Smooth muscle cell of the pulmonary artery (primary cell): ENCODE measurements around the gene SLC39A2. TPM values are rescaled to one million over a fixed set of nuclear protein-coding genes. Genes with fewer than 3 reads are reported as not detected.

Source experiments
- total RNA-seq: library from RNA; depleted of rRNA; stranded (reverse); fragments of >200 nt; gene quantifications from 2 replicates; pipeline ENCODE4 v1.2.3, GENCODE V29; 2014

SLC39A2 gene
- total RNA-seq: not detected in 2 replicates

GRCh38 chr14:20998674-20999366 is at the start of gene SLC39A2:
Gene SLC39A2, plus strand, starts transcription at chr14:20999293. Its CDS starts 154 bp downstream, at chr14:20999447.

DNA sequence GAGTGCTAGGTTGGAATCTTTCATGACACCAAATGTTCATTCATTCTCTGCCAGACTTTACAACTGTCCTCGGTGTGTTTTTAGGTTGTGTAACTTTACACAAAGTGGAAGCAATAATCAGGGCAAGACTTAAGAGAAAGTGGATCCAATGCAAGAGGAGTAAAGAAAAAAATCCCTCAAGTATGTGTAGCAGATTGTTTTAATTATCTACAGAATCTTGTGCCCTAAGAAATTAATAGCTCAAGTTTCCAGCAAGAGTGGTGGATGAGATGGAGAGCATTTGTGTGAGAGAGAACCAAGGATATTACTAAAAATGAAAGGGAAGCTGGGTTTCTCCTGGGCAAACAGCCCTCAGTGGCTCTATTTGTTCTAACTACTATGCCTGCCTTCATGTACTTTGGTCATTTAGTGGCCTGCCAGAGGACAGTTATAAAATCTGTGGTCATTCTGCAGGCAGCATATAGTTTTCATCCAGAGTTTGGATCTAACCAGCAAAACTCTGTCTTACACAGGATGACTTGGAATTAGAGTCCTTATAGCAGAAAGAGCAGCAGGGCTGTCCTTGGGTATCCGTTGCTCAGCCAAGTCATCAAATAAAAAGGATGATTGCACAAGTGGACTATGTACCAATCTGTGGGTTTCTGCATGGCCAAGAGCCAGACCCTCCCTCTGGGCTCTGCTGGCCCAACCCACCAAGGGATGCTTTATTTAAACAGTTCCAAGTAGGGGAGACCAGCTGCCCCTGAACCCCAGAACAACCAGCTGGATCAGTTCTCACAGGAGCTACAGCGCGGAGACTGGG is 44.2 kb upstream of the SLC39A2 start, which contains the start of gene RNASE2:
RNASE2 (plus strand) TSS at position 752 of the 802 bp plus-strand sequence. CDS start 285 bp downstream, outside the sequence.

GRCh38 chr14:20989787-20990600 is 9.1 kb upstream of the SLC39A2 start, which contains the start of gene METTL17:
Gene METTL17, plus strand, starts transcription at chr14:20989980. Its CDS starts 23 bp downstream, at chr14:20990003.

GRCh38 chr14:21024585-21025370 is 25.7 kb downstream of the SLC39A2 start, which contains the start of gene NDRG2:
Gene NDRG2, minus strand, starts transcription at chr14:21025061. Its CDS starts 1,746 bp downstream, at chr14:21023315.

DNA sequence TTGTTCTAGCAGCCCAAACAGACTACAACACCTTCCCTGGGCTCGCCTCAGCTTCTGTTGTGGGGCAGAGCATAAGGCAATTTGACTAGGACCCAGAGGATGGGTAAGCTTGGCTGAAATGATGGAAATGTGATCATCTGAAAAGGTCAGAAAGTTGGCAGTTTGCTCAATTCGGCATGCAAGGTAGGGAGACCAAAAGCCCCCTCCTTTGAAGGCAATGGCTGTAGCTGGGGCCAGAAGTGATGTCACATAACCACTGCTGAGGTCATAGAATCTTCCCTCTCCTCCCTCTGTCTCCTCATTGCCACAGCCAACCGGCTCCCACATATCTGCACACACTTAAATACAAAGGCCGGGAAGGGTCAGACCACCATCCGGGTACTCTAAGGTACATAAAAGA is 30.8 kb downstream of the SLC39A2 start, which contains the start of gene TPPP2:
TPPP2 (plus strand) TSS at position 301 of the 400 bp plus-strand sequence. CDS start 365 bp downstream, outside the sequence.

DNA sequence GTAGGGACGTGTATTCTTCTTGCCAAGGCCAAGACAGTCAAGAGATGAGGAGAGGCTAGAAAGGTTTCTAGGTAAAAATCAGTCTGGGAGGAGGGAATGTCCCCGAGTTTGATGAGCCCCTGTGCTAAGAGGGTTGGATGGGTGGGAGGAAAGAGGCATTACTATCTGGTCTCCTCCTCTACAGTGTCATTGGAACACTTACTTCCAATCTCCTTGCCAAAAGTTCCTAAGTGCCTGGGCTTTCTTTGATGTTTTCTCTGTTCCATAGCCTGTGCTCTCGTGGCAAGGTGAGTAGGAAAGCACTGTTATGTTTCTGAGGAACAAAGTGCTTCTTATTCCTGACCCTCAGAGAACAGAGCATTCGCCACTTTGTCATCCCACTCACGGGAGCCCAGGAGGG is 35.6 kb downstream of the SLC39A2 start, which contains the start of gene RNASE13:
RNASE13 (minus strand) TSS at position 101 of the 400 bp plus-strand sequence. CDS start 519 bp downstream, outside the sequence.

DNA sequence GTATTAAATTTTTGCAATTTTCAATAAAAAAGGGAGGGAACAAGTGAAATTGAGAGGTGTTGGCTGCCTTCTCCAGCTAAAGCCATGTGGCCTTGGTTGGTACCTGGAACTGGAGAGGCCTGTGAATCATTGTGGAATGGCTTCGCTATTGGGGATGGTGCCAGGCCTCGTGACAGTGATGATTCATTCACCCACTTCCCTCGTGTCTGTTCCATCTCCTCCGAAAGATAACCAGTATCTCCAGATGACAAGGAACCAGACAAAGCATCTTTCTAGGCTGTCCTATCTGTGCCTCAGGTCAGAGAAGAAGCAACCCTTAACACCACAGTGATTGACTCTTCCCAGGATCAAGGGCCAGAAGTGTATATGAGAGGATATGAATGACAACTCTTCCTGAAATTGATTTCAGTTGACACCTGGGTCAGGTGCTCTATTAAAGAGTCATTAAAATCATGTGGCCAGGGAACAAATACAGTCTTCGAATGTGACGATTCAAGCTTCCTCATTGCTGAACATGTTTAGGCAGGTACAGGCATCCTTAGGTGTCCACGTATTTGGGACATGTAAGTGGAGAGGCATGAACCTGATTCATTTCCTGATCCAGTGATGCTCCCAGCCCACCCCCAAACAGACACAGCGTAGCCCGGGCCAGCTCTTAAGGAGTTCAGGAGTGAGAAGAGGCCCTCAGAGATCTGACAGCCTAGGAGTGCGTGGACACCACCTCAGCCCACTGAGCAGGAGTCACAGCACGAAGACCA is 42.8 kb downstream of the SLC39A2 start, which contains the start of gene RNASE7:
RNASE7 (plus strand) TSS at position 687 of the 758 bp plus-strand sequence. CDS start 631 bp downstream, outside the sequence.

Other genes starting within 250 kb of the SLC39A2 start
- not detected in 2 replicates for gene EDDM3B, start 230.9 kb upstream of the SLC39A2 start, total RNA-seq
- gene RNASE6, start 218.0 kb upstream of the SLC39A2 start, total RNA-seq: not detected in 2 replicates
- 1.6 and 7.6 TPM in 2 replicates for gene RNASE1, start 196.4 kb upstream of the SLC39A2 start, total RNA-seq
- gene RNASE3, start 107.9 kb upstream of the SLC39A2 start, total RNA-seq: not detected in 2 replicates
- not detected in 2 replicates for gene RNASE2, start 43.8 kb upstream of the SLC39A2 start, total RNA-seq
- gene METTL17, start 9.3 kb upstream of the SLC39A2 start, total RNA-seq: 24.9 and 26.3 TPM in 2 replicates
- gene NDRG2, start 25.8 kb downstream of the SLC39A2 start, total RNA-seq: 0.50 and 1.0 TPM in 2 replicates
- gene TPPP2, start 30.9 kb downstream of the SLC39A2 start, total RNA-seq: not detected in 2 replicates
- not detected in 2 replicates for gene RNASE13, start 35.5 kb downstream of the SLC39A2 start, total RNA-seq
- gene RNASE7, start 43.1 kb downstream of the SLC39A2 start, total RNA-seq: not detected in 2 replicates
- gene RNASE8, start 58.5 kb downstream of the SLC39A2 start, total RNA-seq: not detected in 2 replicates
- gene ARHGEF40, start 71.0 kb downstream of the SLC39A2 start, total RNA-seq: 36.0 and 49.3 TPM in 2 replicates
- gene ZNF219, start 99.4 kb downstream of the SLC39A2 start, total RNA-seq: 4.2 and 8.4 TPM in 2 replicates
- gene TMEM253, start 101.8 kb downstream of the SLC39A2 start, total RNA-seq: 0.13 TPM in 1 of 2 replicates, not detected in the other
- gene OR5AU1, start 156.8 kb downstream of the SLC39A2 start, total RNA-seq: not detected in 2 replicates